ENCODE results near the gene TRAF3IP3. TPM values are rescaled to one million over a fixed set of nuclear protein-coding genes. Genes with fewer than 3 reads are reported as not detected.

The TRAF3IP3 gene
- total RNA-seq, 1 donor from 2014 or later = 7.1 TPM

- intact Hi-C loops (cut with DNase I) = no loop called here
These were observed 597 bp upstream of the TRAF3IP3 start for GRCh38 chr1:209755256-209755655.

GRCh38 chr1:209756615-209757445 is 977 bp downstream of the TRAF3IP3 start:
- TF ChIP-seq CTCF (IDR thresholded peaks at IDR 0.05) (no peak), POLR2AphosphoS5 (IDR thresholded peaks at IDR 0.05; ENCODE audit: insufficient read depth in 1 of 2, low read depth in 1 of 2) (no peak), POLR2A (IDR thresholded peaks at IDR 0.05) (no peak)
- DNase-seq (ENCODE audit: extremely low spot score in 2 of 2) = no peak
- H3K27me3 ChIP-seq = no peaks in the 10 kb centered on the region
- no peaks in the 10 kb centered on the region for H3K9me3 ChIP-seq
- H3K36me3 ChIP-seq = no peaks in the 10 kb centered on the region
- H3K27ac ChIP-seq = no peak overlapping the region
- no peaks in the 10 kb centered on the region for H3K4me1 ChIP-seq
- intact Hi-C loops (cut with DNase I) = no loop called here
- peak overlapping the region; percentile 4 to 29 for H3K4me3 ChIP-seq

More at GRCh38 chr1:209755256-209755655, 597 bp upstream of the TRAF3IP3 start:
- Histone ChIP-seq H3K27ac (no peak overlapping the region), H3K9me3 (no peaks in the 10 kb centered on the region), H3K4me1 (no peaks in the 10 kb centered on the region), H3K27me3 (no peaks in the 10 kb centered on the region), H3K36me3 (no peaks in the 10 kb centered on the region), H3K4me3 (no peak overlapping the region)
- TF ChIP-seq POLR2AphosphoS5 (IDR thresholded peaks at IDR 0.05; ENCODE audit: insufficient read depth in 1 of 2, low read depth in 1 of 2) (no peak), CTCF (IDR thresholded peaks at IDR 0.05) (no peak), POLR2A (IDR thresholded peaks at IDR 0.05) (no peak)
- DNase-seq (ENCODE audit: extremely low spot score in 2 of 2) = no peak

- H3K36me3 ChIP-seq = no peaks in the 10 kb centered on the region
- no peak for DNase-seq (ENCODE audit: extremely low spot score in 2 of 2)
- H3K9me3 ChIP-seq = no peaks in the 10 kb centered on the region
- no peak overlapping the region for H3K4me3 ChIP-seq
- H3K27me3 ChIP-seq = no peaks in the 10 kb centered on the region
- TF ChIP-seq POLR2A (IDR thresholded peaks at IDR 0.05) (no peak), POLR2AphosphoS5 (IDR thresholded peaks at IDR 0.05; ENCODE audit: insufficient read depth in 1 of 2, low read depth in 1 of 2) (no peak), CTCF (IDR thresholded peaks at IDR 0.05) (no peak)
- H3K4me1 ChIP-seq = no peaks in the 10 kb centered on the region
- intact Hi-C loops (cut with DNase I) = no loop called here
- H3K27ac ChIP-seq = peak overlapping the region; percentile 13
These were observed 2.5 kb downstream of the TRAF3IP3 start for GRCh38 chr1:209758400-209758799.

- Histone ChIP-seq H3K27ac (no peak overlapping the region), H3K9me3 (no peaks in the 10 kb centered on the region), H3K36me3 (no peaks in the 10 kb centered on the region), H3K4me1 (no peaks in the 10 kb centered on the region), H3K27me3 (no peaks in the 10 kb centered on the region), H3K4me3 (no peak overlapping the region)
- no peak for TF ChIP-seq CTCF (IDR thresholded peaks at IDR 0.05)
- no peak for TF ChIP-seq POLR2AphosphoS5 (IDR thresholded peaks at IDR 0.05; ENCODE audit: insufficient read depth in 1 of 2, low read depth in 1 of 2)
- TF ChIP-seq POLR2A (IDR thresholded peaks at IDR 0.05) = no peak
- no peak for DNase-seq (ENCODE audit: extremely low spot score in 2 of 2)
- intact Hi-C loops (cut with DNase I) = no loop called here
These were observed 4.0 kb downstream of the TRAF3IP3 start for GRCh38 chr1:209759829-209760359.

All from vagina (tissue), 2 donors.